G401 (cell line): ENCODE data around the gene IGFBP1. TPM values are rescaled to one million over a fixed set of nuclear protein-coding genes. Genes with fewer than 3 reads are reported as not detected.
"Not testable (repeated sequence)": the region's sequence is repeated elsewhere in the genome, so short reads cannot be mapped to it uniquely, and the experiment has no call there.

Experiments used
- DNase-seq: peaks from one replicate; pipeline ENCODE4 v3.0.0-alpha.2; 2015; ENCODE audit warnings: low spot score
- in situ Hi-C: cut with HindIII; loops from 2 replicates; pipeline ENCODE4 v1.10.0; 2016; ENCODE audit warnings: low sequenced_read_pairs, mixed read lengths
- total RNA-seq: library from RNA; depleted of rRNA; stranded (reverse); fragments of >200 nt; shearing (Covaris generic); gene quantifications from 2 replicates; pipeline ENCODE4 v1.2.3, GENCODE V29; 2014; rRNA removed

Gene IGFBP1
- total RNA-seq: not detected in 2 replicates

DNA sequence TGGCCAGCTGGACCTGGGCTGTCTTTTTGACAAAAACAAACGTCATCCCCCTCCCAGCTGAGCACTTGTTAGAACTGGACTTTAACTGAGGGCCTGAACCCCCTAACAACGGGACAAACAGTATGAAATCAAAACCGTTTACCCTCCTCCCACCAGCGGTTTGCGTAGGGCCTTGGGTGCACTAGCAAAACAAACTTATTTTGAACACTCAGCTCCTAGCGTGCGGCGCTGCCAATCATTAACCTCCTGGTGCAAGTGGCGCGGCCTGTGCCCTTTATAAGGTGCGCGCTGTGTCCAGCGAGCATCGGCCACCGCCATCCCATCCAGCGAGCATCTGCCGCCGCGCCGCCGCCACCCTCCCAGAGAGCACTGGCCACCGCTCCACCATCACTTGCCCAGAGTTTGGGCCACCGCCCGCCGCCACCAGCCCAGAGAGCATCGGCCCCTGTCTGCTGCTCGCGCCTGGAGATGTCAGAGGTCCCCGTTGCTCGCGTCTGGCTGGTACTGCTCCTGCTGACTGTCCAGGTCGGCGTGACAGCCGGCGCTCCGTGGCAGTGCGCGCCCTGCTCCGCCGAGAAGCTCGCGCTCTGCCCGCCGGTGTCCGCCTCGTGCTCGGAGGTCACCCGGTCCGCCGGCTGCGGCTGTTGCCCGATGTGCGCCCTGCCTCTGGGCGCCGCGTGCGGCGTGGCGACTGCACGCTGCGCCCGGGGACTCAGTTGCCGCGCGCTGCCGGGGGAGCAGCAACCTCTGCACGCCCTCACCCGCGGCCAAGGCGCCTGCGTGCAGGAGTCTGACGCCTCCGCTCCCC, at the start of gene IGFBP1:
IGFBP1 (plus strand) TSS at position 304 of the 808 bp plus-strand sequence; CDS start at position 469, 165 bp downstream.
- in situ Hi-C loops: no loop called here
- no peak for DNase-seq

DNA sequence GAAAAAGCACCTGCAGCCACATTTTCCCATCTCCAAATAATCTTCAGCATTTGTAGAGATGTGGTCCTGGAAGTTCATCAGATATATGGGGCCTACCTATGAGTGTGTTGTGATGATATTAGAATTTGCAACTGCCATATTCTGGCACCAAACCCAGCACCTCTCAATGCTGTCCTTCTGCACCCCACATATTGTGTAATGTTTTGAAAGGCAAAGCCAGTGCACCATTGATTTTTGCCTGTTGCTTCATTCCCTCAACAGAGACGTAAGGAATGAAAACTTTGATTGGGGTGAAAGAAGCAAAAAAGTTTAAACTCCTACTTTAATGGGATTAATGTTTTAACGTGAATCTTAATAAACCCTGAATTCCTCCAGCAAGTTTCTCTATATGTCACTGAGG, 49.4 kb upstream of the IGFBP1 start:
- in situ Hi-C loops, DNase-seq: not testable (repeated sequence)

DNA sequence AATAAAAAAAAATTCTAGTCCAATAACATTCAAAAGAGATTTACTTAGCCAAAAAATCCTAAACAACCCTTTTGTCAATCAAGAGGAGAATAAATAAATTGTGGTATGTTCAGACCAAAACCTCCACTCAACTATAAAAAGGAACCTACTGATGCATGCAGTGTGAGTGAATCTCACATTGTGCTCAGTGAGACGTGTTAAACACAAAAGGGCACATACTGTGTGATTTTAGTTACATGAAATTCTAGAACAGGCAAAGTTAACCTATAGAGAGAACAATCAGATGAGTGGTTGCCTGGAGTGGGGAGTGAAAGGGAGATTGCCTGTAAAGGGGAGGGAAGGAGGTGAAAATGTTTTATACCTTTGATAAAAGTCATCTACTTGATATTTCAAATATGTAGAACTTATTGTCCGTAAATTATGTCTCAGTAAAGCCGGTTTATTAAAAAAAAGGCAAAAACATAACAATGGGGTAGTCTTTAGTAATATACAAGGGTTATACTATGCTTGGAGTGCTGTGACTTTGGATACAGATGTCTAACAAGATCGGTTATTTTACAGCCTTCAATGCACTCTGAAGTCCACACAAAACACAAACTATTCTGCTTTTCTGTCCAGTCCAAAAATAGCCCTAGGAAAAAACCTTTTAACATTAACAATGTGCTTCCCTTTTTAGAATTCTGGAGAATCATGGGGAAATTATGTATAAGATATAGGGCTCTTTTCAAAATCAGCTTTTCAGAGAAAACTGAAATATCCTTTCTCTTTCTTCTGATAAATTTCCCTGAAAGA, 46.2 kb upstream of the IGFBP1 start:
- DNase-seq, in situ Hi-C loops: not testable (repeated sequence)

DNA sequence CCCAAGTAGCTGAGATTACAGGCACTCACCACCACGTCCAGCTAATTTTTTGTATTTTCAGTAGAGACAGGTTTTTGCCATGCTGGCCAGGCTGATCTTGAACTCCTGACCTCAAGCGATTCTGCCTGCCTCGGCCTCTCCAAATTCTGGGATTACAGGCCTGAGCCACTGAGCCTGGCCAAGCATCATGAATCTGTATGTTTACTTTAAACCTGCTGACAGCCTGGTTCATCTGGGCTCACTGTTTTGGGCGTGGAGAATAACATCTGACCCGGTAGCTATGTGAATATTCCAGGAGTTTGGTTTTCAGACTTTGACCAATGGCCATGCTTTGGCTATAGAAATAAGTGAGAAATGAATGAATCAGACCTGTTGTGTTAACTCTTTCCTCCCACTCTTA, 41.8 kb upstream of the IGFBP1 start:
- DNase-seq, in situ Hi-C loops: not testable (repeated sequence)

DNA sequence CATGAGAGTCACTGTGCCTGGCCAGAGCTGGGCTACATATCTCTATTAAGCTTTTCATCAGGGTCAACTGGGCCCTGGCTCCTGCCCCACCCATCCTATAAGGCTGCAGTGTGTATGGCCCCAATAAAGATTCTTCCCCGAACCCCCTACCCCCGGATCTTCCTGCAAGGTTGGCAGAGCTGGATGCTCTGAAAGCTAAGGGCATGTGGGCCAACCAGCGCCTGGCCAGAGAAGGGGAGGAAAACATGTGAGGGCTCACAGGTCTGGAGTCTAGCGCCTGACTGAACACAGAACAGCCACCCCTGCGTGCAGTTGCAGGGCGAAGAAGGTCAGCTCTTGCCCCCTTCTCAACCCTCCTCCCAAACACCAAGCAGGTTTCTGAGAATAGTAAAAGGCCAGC, 39.6 kb upstream of the IGFBP1 start:
- in situ Hi-C loops, DNase-seq: not testable (repeated sequence)

DNA sequence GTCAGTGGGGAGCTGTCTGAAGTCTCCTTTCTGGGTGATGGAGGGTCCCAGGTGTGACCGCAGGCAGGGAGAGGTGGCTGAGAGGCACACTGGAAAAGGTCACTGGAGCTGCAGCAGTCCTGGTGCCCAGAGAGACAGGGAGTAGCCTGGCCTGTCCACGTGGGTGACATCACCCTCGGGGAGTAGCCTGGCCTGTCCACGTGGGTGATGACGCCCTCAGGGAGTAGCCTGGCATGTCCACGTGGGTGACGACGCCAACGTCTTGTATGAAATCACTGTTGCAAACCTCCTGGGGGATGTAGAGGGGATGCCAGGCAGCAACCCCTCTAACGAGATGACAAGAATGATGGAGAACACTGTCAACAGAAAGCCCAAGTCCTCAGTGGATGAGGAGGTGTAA, 35.3 kb upstream of the IGFBP1 start:
- DNase-seq, in situ Hi-C loops: not testable (repeated sequence)

DNA sequence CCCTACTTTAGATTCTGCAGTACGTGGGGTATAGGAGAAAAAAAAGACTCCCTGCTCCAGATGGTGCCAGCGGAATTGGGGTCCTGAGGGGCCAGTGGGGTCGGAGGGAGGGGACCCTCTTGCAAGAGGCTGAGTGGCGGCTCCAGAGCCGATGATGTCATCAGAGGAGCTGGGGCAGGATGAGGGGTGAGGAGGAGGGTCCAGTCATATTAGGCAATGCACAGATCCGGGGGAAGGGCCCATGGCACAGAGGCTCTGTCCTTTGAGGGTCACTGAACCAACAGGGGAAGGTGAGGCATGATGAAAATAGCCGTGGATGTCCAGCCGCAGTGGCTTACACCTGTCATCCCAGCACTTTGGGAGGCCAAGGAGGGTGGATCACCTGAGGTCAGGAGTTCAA, 34.8 kb upstream of the IGFBP1 start:
- DNase-seq, in situ Hi-C loops: not testable (repeated sequence)

DNA sequence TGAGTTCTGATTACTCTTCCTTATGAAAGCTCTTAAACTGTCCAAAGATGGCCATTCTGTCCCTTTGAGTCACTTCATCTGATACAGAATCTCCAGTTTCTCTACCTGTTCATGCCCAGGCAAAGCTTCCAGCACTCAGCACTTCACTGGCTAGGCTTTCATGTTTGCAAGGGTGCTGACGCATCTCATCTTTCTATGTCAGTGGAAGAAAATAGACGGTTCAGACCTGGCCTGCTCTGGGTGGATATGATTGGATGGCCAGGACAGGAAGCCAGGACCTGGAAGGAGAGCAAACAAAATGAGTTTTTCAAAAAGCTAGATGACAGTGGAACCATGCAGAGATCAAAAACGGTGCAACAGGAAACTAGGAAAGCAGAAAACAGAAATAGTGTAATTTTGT, 32.6 kb upstream of the IGFBP1 start:
- DNase-seq, in situ Hi-C loops: not testable (repeated sequence)

DNA sequence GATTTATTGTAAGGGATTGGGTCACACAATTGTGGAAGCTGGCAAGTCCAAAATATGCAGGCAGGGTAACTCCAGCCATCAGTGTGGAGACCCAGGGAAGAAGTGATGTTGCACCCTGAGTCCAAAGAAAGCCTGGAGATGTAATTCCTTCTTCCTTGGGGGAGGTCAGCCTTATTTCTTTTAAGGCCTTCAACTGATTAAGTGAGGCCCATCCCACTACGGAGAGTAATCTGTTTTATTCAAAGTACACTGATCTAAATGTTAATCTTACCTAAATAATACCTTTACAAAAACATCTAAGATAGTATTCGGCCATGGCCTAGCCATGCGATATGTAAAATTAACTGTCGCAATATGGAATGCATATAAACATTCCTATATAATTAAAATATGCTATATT, 31.4 kb upstream of the IGFBP1 start:
- in situ Hi-C loops, DNase-seq: not testable (repeated sequence)

DNA sequence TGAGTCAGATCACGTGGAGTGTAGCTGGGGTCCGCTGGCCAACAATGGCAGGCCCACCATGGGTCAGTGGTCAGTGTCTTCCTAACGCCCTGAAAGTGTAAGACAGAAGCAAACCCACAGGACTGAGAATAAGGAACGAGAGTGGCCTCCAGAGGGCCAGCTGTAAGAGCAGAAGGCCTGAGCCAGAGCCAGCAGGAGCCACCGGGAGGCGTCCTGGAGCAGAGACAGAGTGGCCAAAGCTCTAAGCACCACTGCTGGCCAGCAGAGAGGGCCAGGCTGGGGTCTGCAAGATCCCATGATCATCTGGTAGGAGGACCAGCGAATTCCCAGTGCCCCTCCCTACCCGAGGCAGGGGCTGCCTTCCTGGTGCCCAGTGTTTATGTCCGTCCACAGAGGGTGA, 24.6 kb upstream of the IGFBP1 start:
- no peak for DNase-seq
- in situ Hi-C loops: no loop called here

DNA sequence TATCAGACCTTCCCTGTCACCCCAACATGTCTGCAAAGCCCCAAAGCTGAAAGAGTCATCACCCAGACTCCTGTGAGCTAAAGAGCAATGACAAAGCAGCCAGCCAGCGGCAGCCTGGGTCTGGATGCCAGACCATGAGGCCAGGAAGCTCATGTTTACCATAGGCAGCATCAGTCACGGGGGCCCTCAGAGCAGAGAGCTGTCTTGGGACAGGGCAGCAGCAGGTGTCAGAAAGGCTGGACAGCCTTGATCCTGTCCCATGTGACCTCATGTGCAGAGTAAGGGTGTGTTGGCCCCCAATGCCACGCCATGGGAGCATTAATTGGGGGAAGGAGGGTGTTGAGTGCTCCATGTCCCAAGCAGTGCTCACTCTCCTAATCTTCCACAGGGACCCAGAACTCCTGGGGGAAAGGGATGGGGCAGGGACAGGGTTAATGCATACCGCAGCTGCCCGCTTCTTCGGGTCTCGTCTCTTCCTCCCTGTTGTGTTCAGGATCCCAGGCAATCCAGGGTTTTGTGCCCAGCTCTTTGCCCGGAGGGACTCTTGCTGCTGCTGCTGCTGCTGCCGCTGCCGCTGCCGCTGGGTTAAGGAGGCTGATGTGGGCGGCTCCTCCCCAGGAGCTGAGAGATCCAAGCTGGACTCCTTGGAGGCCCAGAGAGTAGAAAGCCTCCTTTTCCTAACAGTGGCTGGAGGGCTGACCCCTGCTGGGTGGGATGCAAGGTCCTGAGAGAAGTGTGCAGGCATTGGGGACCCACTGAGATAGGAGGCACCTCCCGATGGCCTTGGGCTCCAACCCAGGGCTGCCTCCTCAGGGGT, 22.5 kb upstream of the IGFBP1 start:
- in situ Hi-C loops: no loop called here
- no peak for DNase-seq

DNA sequence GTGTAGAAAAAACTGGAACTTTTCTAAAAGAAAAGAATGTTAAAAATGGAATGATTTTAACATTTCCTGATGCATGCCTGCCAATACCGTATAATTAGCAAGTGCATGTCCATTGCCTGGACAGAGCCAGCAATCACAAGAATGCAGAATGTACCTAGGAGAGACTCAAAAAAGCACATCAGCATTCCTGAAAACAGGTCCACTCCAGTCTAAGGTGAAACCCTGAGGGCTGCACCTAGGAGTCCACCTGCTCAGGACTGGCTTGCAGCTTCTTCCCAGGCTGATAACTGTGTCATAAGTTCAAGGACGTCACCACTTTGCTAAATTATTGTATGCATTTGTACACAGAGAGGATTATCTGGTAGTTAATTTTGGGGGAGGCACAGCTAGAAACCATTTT, 20.8 kb upstream of the IGFBP1 start:
- no peak for DNase-seq
- in situ Hi-C loops: no loop called here

DNA sequence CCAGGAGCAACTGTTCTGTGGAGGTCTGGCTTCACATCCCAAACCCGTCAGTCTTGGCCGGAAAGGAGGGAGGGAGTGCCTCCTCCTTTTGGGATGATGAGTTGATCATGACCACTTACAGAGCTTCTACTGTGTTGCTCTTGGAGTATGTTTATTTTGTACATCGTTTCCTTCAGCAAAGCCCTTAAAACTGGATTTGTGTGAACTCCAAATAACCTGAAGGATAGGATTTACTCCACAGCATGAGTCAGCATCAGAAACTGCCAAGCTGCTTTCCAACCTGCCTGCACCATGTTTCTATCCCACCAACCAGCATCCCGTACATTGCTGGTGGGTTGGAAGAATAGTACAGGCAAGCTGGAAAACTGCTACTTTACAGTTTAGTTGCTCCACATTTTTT, 18.9 kb upstream of the IGFBP1 start:
- no peak for DNase-seq
- in situ Hi-C loops: no loop called here

DNA sequence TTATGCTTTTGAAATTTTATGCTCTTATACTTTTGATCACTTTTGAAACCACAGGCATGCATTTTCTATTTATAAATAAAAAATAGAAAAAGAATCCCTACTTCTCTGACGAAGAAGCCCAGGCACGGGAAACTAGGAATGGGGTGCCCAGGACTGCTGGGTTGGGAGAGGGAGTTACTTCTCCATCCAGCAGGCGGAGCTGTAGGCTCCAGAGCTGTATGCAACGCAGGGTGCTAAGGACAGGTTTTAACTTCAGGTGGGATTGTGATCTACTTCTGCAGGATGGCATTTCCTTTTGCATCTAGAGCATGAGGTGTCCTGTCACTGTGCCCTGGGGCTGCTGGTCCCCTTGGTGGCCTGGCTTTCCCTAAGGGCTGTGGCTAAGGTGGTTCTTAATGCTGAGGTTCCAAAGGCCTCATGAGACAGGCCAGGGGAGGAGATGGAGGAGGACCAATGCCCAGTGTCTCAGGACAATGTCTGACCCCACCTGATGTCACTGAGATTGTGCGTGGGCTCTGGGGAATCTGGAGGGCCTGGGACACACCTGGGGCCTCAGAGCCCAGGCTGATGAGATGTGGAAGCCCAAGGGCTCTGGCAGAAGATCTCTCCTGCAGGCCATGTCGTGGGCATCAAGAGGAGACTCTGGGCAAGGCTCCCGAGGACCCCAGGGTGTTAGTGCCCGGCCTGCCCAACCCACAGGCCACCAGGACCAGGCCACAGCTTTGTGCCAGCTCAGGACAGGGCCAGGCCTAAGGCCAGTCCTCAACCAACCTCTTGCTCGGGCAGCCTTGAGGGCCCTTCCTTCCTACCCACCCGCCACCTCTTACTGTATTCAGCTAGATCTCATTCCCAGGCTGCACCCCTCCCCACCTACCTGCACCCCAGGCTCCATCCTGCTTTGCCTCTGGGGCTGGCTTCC, 15.9 kb upstream of the IGFBP1 start:
- in situ Hi-C loops: no loop called here
- DNase-seq: no peak

DNA sequence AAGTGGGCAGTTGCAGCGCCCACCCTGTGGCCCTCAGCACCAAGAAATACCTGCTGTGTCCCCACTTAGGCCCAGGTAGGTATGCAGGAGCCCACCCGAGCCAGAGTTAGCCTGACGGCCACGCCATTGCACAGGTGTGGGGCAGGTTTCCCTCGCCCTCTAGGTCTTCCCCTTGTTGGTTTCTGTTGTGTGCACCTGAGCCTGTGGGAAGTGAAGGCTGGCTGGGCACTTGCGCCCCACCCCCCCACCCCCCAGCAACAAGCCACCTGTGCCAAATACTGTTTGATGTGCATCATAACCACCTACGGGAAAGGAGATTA, 15.3 kb upstream of the IGFBP1 start, which contains the start of gene CCDC201:
CCDC201 (minus strand) TSS at position 48 of the 320 bp plus-strand sequence. CDS start 75 bp downstream, outside the sequence.
- in situ Hi-C loops: no loop called here
- DNase-seq: no peak

DNA sequence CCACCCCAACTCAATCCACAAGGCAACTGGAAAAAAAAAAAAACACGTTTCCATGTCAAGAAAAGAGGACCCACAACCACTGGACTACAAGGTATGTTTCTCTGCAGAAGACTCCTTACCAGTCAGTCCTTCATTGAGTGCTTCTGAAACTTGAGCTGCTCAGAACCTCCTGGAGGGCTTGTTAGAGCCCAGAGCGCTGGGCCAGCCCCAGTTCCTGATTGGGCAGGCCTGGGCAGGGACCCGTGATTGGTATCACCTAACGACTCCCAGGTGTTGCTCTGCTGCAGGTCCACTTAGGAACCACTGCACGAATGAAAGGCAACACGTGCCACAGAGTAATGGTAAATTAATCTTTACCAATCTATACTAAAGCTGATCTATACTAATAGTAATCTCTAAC, 14.9 kb upstream of the IGFBP1 start:
- in situ Hi-C loops: no loop called here

DNA sequence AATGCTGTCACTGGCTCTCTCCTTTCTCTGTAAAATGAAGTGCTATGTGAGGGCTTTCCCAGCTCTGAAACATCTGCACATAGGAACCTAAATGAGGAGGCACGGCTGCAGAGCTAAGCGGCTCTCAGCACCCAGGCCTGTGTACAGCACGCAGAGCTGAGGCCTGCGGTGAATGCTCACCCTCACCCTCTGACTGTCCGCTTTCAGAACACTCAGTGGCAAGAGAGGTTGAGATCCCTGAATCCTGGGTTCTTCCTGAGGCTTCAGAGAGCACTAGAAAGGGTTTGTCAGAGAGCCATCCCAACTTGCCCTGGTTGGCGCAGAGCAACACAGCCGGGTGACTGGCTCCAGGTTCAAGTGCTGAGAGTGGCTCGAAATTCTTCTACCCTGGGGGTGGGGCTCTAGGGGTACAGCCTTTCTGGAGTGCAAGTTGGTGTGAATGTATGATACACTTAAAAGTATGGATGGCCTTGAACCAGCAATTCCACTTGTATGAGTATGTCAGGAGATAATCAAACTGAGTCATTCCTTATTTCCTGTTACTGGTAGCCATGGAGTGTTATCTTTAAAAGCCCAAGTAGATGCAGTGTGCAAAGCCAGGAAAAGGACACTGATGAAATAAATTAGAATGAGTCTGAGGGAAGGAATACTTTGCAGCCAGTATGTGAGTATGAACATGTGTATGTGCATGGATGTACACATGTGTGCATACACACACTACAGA, 13.7 kb upstream of the IGFBP1 start:
- DNase-seq: no peak
- in situ Hi-C loops: no loop called here

More for the DNA sequence above, 14.9 kb upstream of the IGFBP1 start:
- DNase-seq: no peak

DNA sequence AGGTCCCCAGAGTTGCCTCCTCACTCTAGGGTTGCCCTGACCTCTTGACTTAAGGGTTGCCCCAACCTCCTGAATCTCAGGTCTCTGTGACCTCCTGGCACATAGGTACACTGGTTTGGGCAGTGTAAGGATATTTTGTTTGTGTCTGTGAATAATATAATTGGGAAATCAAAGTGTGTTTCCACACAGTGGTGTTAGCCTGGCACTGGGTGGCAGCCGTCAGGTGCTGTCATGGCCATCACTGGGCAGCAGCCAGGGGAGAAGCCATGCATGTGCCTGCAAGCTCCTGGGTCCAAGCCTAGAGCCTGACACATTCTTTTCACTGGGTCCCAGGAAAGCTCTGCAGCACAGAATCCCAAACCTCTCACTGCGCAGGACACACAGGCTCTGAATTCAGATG, 11.8 kb upstream of the IGFBP1 start:
- in situ Hi-C loops: no loop called here
- no peak for DNase-seq
